Midbrain (tissue), 1 donor: Measurements from ENCODE around the gene PID1.

Source experiments
- DNase-seq: peaks from one replicate; lab custom pipeline; 2025; lab: John Stamatoyannopoulos, UW

Gene PID1

DNA sequence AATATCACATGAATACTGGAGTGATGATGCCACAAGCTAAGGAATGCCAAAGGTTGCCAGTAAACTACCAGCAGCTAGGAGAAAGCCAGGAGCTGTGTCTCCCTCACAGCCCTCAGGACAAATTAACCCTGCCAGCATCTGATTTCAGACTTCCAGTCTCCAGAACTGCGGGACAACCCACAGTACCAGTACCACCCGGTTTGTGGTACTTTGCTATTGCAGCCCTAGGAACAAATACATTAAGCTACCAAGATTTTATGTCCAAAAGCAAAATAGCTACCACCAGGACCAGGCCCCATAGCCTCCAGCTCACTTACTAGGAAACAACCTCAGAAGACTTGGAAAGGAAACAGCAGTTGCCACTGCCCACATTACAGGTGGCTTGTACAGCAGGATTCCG lies 10.0 kb downstream of the PID1 start:
- no peak for DNase-seq

- no peak for DNase-seq
Measured at GRCh38 chr2:229257985-229258384, 13.1 kb downstream of the PID1 start.

GRCh38 chr2:229256376-229256775 lies 14.7 kb downstream of the PID1 start:
- no peak for DNase-seq

GRCh38 chr2:229254206-229254605 lies 16.9 kb downstream of the PID1 start:
- no peak for DNase-seq

DNA sequence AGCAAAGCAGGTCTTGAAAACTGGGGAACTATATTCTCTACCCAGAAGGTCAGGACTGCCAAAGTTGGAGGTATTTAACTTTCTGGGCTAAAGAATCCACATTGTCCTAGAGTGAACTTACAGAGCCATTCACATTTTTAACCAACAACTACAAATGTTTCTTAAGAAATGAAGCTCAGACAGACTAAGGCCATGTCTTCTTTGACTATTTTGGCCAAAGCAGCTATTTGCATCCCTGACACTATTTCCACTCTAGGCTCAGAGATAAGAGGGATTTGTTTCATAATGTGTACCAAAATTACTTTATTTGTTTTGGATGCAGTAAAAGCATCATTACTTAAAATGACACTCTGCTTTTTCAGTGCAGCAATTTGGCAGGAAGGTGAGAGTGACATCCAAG lies 18.1 kb downstream of the PID1 start:
- no peak for DNase-seq

- no peak for DNase-seq
Measured at GRCh38 chr2:229252280-229252679, 18.8 kb downstream of the PID1 start.

- no peak for DNase-seq
Measured at GRCh38 chr2:229249536-229249935, 21.6 kb downstream of the PID1 start.

GRCh38 chr2:229246334-229246733 lies 24.8 kb downstream of the PID1 start:
- no peak for DNase-seq

GRCh38 chr2:229244975-229245374 lies 26.1 kb downstream of the PID1 start:
- DNase-seq = no peak

GRCh38 chr2:229243890-229244560 lies 27.1 kb downstream of the PID1 start:
- DNase-seq = no peak

DNA sequence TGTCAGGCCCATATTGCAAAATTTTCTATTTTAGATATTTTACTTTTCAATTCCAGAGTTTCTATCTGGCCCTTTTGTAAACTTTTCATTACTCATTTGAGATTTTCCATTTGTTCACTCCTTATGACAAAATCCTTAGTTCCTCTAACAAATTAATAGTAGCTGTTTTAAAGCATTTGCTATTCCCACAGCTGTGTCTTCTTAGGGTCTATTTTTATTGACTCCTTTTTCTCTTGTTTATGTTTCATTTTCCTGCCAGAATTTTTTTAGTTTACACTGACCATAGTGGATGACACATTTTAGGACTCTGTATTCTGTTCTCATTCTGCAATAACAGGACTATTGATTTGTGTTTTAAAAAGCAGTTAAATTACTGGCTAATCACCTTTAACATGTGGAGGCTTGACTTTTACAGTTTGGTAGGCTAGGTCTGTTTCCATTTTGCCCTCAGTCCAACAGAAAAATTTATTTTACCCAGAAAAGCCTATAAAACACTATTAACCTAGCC lies 30.0 kb downstream of the PID1 start:
- DNase-seq = no peak

DNA sequence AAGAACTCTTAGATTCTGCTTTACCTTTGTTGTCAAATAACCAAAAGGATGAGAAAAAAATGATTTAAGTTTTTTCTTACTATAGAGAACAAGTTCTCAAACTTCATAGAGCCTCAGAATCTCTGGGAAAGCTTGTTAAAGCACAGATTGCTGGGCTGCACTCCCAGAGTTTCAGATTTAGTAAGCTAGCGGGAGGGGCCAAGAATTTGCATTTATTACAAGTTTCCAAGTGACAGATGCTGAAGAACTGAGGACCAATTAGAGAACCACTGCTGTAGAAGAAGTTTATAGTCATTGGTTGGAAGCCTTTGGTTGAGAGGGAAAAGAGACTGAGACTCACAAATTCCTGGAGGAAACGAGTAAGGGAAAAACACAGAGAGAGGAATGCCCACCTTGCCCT lies 32.1 kb downstream of the PID1 start:
- no peak for DNase-seq

DNA sequence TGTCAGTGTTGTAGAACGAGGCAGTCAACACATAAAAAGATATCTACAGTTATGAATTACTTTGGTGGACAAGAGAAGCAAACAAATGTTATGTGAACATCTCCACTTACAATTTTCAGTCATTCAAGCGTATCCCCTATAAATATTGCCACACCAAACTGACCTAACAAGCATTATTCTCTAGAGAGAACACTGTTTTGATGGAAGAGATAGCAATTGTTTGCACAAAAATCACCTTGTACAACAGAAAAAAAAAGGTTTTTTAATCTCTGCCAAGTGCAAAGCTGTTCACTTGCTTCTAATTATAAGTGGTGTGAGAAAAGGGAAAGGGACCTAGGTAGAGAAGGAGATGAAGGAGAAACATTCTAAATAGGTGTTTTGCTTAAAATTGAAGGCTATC lies 33.8 kb downstream of the PID1 start:
- DNase-seq = no peak

DNA sequence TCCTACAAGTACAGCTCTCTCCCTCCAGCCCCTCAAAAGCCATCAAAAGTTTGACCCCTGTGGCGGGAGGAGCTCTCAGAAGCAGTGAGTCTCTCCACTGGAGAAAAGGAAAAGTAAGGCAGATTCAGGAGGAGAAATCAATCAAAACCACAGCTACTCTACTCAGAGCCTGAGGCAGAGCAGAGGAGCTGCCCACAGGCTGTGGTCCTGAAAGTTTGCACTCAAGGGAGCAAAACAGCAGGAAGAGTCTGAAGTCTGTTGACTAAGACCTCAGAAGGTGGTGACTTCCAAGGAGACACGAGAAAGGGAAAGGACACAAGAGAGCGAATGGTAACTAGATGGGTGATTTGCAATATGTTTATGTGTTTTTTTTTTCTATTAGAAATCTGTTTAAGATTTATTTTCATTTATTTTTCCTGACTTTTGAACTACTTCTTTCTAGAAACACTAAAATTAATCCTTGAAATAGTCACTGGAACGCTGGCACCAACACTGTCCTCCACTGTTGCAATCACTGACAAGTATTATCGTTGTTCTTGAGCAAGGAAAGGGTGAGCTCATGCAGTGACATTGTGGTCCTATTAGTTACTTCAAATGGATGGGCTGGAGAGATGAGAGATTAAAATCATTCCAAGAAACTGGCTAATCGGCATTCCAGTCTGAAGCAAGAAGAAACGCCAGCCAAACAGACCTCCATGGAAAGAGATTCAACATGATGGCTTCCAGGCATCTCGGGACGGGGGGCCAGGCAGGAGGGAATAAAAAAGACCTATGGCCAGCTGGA lies 35.8 kb downstream of the PID1 start:
- DNase-seq = no peak

DNA sequence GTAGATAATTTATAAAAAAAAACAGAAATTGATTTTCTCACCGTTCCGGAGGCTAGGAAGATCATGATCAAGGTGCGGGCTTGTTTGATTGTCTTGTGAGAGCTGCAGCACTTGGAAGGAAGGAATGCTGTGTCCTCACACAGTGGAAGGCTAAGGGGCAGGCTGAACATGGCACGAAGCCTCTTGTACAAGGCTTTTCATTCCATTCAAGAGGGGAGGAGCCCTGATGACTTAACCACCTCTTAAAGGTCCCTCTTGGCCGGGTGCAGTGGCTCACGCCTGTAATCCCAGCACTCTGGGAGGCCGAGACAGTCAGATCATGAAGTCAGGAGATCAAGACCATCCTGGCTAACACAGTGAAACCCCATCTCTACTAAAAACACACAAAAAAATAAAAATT lies 39.2 kb downstream of the PID1 start:
- DNase-seq = no peak

GRCh38 chr2:229231328-229231868 lies 39.7 kb downstream of the PID1 start:
- no peak for DNase-seq

DNA sequence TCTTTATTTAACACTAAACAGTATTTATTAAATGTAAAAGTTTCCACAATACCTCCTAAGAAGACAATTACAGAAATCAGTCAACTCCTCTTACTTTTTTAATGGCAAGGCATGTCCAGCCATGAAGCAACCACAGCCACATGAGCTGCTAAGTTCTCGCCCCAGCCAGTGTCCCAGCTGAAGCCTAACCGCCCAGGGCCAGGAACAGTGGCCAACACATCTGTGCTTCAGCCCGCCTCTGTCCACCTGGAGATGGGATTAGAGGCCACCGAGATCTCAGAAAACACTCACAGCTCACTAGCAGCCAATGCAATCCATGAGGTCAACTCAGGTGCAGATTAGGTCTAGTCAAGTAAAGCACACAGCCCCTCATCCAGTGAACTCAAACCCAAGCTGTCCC lies 40.2 kb downstream of the PID1 start:
- DNase-seq = no peak

DNA sequence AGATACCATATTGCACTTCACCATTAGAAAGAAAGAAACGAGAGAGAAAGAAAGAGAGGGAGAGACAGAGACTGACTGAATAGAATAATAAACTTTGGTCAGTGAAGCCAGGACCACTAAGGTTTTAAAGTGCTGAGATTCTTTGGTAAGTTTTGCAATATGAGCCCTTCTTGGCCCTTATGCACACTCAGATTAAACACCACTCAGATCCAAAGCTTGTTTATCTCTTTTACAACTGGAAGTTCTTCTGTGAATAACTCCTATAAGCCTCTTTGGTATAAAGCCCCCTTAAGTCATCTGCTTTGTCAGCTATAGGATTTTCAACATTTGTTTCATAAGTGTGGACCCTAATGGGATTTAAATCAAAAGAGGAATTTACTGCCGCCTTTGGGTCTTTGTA lies 40.8 kb downstream of the PID1 start:
- DNase-seq = no peak

DNA sequence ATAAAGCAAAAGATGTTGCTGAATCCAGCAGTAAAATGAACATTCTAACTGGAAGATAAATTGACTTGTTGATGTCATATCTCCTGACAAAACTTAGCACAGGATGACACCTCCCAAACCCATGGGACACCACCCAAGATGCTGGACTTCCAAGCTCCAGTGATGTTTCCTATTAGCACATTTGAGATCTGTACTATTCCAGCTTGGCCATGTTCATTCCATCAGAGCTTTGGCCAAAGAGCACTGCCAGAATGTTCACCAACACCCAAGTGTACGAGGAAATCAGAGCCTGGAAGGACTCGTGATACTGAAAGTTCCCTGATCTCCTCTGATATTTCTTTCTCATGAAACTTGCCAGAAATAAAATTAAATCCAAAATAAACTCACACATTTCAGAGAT lies 44.7 kb downstream of the PID1 start:
- no peak for DNase-seq

DNA sequence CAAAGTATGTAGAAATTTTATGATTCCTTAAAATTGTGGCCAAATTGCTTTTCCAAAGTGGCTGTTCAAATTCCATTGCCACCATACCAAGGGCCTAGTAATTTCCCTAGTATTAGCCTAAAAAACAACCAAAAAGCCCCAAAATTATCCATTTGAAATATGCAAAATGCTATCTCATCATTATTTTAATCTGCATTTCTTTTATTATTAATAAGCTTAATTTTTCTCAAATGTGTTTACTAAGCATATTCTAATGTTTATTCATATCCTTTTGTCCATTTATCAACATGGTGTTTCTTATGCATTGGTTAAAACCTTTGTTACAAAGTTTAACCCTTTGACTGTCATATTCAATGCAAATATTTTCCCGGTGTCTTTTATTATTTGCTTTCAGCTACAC lies 48.0 kb downstream of the PID1 start:
- no peak for DNase-seq

DNA sequence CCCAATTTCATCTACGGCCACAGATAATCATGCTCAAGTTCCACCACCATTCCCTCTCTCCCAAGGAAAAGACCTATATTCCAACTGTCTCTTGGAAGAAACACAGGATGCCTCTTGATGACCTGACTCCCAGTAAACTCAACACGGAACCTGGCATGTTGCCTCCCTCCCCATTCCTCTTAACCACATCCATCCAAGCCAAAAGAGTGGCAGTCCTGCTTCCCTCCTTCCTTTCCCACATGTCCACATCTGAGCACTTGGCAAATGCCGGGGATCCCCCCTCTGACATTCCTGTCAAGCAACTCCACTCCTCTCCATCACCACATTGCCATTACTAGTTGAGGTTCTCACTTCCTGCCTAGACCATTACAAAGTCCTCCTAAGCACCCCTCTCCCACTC lies 49.4 kb downstream of the PID1 start:
- no peak for DNase-seq

DNA sequence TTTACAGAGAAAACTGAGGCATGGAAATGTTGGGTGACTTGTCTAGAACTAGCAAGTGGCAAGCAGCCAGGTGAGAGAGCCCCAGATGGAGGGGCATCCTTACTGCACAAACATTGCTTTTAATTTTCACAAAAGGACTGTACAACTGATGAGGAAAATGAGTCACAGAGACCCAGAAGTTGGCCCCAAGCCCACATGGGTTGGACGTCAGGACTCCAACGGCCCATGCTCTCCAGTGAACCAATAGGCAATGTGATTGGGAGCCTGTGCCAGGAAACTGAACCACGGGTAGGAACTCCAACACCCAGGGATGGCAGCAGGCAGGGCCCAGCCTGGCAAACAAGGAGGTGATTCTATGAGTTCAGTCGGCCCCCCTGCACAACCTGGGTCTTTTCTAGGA lies 50.8 kb downstream of the PID1 start:
- no peak for DNase-seq

DNA sequence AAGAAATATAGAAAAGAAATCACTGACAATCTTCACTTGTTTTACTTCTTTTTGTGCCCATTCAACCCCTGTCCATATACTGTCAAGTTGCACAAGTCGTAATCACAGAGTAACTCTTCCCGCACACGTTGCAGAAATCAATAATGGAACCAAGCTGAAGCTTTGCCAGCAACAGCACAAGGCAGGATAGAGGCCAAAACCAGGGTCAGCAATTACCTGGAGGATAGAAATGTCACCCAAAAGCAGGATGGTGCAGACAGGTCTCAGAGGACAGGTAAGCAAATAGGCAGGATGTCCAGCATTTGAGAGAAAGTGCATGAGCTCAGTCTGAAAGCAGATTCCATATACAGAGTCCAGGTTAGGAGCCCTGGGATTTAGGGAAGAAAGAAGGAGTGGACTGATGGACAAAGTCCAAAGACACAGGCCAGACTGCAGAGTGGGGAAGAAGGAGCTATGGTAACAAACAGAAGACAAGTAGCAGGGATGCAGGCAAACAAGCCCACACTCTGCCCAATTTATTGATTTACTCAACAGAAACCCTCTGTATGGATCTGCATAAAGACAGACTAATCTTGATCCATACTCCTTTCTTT lies 52.7 kb downstream of the PID1 start:
- DNase-seq = no peak
